Neural cell (in vitro differentiated cells): ENCODE data around the gene ZBTB44. TPM values are rescaled to one million over a fixed set of nuclear protein-coding genes. Genes with fewer than 3 reads are reported as not detected.
"Not testable (repeated sequence)": the region's sequence is repeated elsewhere in the genome, so short reads cannot be mapped to it uniquely, and the experiment has no call there.

Source experiments
- H2AFZ ChIP-seq: fragments of 200-600, 300-800 bp; sonication (generic), shearing (Covaris generic); 2 replicates; pipeline ENCODE4 v1.6.0; 2014; ENCODE audit warnings: low read depth, mild to moderate bottlenecking, antibody characterized with exemption, low read length, moderate library complexity
- H3F3A ChIP-seq: fragments of 200-600 bp; shearing (Covaris generic); 2 replicates; pipeline ENCODE4 v1.6.1; 2016; ENCODE audit warnings: mild to moderate bottlenecking, moderate library complexity, mixed read lengths, antibody characterized with exemption, low read length; ENCODE audit not compliant: insufficient read depth, poor library complexity, severe bottlenecking
- H3K27ac ChIP-seq: fragments of 200-600, 300-800 bp; sonication (generic), shearing (Covaris generic); 2 replicates; pipeline ENCODE4 v1.5.1; 2014; ENCODE audit warnings: mild to moderate bottlenecking, low read length, moderate library complexity
- H3K27me3 ChIP-seq: fragments of 300-800, 200-600 bp; sonication (generic), shearing (Covaris generic); 2 replicates; pipeline ENCODE4 v1.6.0; 2014; ENCODE audit warnings: mild to moderate bottlenecking, low read depth, low read length, moderate library complexity; ENCODE audit not compliant: insufficient read depth
- H3K36me3 ChIP-seq: fragments of 300-800, 200-600 bp; sonication (generic), shearing (Covaris generic); 2 replicates; pipeline ENCODE4 v1.5.1; 2014; ENCODE audit warnings: mild to moderate bottlenecking, antibody characterized with exemption, low read length, moderate library complexity; ENCODE audit not compliant: insufficient read depth
- H3K4me2 ChIP-seq: fragments of 300-800, 200-600 bp; sonication (generic), shearing (Covaris generic); 2 replicates; pipeline ENCODE4 v1.6.0; 2014; ENCODE audit warnings: mild to moderate bottlenecking, low read length
- H3K4me3 ChIP-seq: fragments of 300-800, 200-600 bp; sonication (generic), shearing (Covaris generic); 2 replicates; pipeline ENCODE4 v1.5.1; 2014; ENCODE audit warnings: mild to moderate bottlenecking, low read length, moderate library complexity
- H3K79me2 ChIP-seq: fragments of 200-600 bp; shearing (Covaris generic); replicated peaks from 2 replicates; pipeline ENCODE4 v1.6.0; 2014; ENCODE audit warnings: mild to moderate bottlenecking, low read length, moderate library complexity; ENCODE audit not compliant: insufficient read depth
- H3K9ac ChIP-seq: fragments of 300-800, 200-600 bp; sonication (generic), shearing (Covaris generic); 2 replicates; pipeline ENCODE4 v1.6.1; 2016; ENCODE audit warnings: mild to moderate bottlenecking, low read length, mixed read lengths
- H3K9me2 ChIP-seq: fragments of 200-600 bp; shearing (Covaris generic); 2 replicates; pipeline ENCODE4 v1.6.1; 2016; ENCODE audit warnings: mild to moderate bottlenecking, low read length, mixed read lengths; ENCODE audit not compliant: insufficient read depth
- H3K9me3 ChIP-seq: fragments of 200-600, 300-800 bp; sonication (generic), shearing (Covaris generic); 2 replicates; pipeline ENCODE4 v1.6.1; 2016; ENCODE audit warnings: mild to moderate bottlenecking, mixed run types, low read length, moderate library complexity, mixed read lengths
- H4K20me1 ChIP-seq: fragments of 200-600 bp; shearing (Covaris generic); 2 replicates; pipeline ENCODE4 v1.6.1; 2016; ENCODE audit warnings: mild to moderate bottlenecking, mixed run types; ENCODE audit not compliant: insufficient read depth
- CTCF ChIP-seq: fragments of 450-650 bp; IDR thresholded peaks from 2 replicates; pipeline ENCODE4 v1.5.1; 2014; ENCODE audit warnings: antibody characterized with exemption, mild to moderate bottlenecking, moderate library complexity; ENCODE audit not compliant: poor library complexity, severe bottlenecking
- EP300 ChIP-seq: fragments of 450-650 bp; conservative IDR thresholded peaks from 2 replicates; pipeline ENCODE4 v1.6.1; 2014; ENCODE audit warnings: antibody characterized with exemption, mild to moderate bottlenecking, moderate library complexity; ENCODE audit not compliant: poor library complexity, severe bottlenecking
- EZH2 ChIP-seq: fragments of 200-600, 300-800 bp; shearing (Covaris generic), sonication (generic); IDR thresholded peaks from 2 replicates; pipeline ENCODE4 v1.6.1; 2014; ENCODE audit warnings: antibody characterized with exemption, low read length, borderline replicate concordance, mild to moderate bottlenecking; ENCODE audit not compliant: insufficient read depth, poor library complexity, severe bottlenecking
- MXI1 ChIP-seq: fragments of 450-650 bp; conservative IDR thresholded peaks from 2 replicates; pipeline ENCODE4 v1.6.1; 2014; ENCODE audit warnings: antibody characterized with exemption, mild to moderate bottlenecking; ENCODE audit not compliant: poor library complexity, severe bottlenecking
- RAD21 ChIP-seq: fragments of 450-650 bp; conservative IDR thresholded peaks from 2 replicates; pipeline ENCODE4 v1.6.1; 2014; ENCODE audit warnings: antibody characterized with exemption, mild to moderate bottlenecking, moderate library complexity
- TAF1 ChIP-seq: IDR thresholded peaks from 2 replicates; pipeline ENCODE4 v1.6.1; 2012; ENCODE audit warnings: low read depth
- polyA plus RNA-seq: library from polyadenylated mRNA; depleted of rRNA; stranded (reverse); fragments of >200 nt; gene quantifications from 2 replicates; pipeline ENCODE4 v1.2.3, GENCODE V29; 2014
- TF ChIP-seq, protein P1 (sequence below): IDR thresholded peaks from 2 replicates; pipeline ENCODE4 v1.6.1; 2012; ENCODE audit warnings: borderline replicate concordance

The ZBTB44 gene
- polyA plus RNA-seq, 1 donor from 2014 or later: 23.3 TPM

DNA sequence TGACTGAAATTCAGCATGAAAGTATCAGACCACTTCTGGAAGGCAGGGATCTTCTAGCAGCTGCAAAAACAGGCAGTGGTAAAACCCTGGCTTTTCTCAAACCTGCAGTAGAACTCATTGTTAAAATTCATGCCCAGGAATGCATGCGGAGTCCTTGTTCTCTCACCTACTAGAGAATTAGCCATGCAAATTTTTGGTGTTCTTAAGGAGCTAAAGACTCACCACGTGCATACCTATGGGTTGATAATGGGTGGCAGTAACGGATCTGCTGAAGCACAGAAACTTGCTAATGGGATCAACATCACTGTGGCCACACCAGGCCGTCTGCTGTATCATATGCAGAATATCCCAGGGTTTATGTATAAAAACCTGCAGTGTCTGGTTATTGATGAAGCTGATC, 19.1 kb downstream of the ZBTB44 start:
- TF ChIP-seq, protein P1, sequence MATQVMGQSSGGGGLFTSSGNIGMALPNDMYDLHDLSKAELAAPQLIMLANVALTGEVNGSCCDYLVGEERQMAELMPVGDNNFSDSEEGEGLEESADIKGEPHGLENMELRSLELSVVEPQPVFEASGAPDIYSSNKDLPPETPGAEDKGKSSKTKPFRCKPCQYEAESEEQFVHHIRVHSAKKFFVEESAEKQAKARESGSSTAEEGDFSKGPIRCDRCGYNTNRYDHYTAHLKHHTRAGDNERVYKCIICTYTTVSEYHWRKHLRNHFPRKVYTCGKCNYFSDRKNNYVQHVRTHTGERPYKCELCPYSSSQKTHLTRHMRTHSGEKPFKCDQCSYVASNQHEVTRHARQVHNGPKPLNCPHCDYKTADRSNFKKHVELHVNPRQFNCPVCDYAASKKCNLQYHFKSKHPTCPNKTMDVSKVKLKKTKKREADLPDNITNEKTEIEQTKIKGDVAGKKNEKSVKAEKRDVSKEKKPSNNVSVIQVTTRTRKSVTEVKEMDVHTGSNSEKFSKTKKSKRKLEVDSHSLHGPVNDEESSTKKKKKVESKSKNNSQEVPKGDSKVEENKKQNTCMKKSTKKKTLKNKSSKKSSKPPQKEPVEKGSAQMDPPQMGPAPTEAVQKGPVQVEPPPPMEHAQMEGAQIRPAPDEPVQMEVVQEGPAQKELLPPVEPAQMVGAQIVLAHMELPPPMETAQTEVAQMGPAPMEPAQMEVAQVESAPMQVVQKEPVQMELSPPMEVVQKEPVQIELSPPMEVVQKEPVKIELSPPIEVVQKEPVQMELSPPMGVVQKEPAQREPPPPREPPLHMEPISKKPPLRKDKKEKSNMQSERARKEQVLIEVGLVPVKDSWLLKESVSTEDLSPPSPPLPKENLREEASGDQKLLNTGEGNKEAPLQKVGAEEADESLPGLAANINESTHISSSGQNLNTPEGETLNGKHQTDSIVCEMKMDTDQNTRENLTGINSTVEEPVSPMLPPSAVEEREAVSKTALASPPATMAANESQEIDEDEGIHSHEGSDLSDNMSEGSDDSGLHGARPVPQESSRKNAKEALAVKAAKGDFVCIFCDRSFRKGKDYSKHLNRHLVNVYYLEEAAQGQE: no peak
- TF ChIP-seq TAF1 (no peak), EZH2 (no peak), RAD21 (no peak), EP300 (no peak), MXI1 (no peak)
- H3K9ac ChIP-seq: no peak overlapping the region
- peaks cover 16% of the 10 kb centered on the region for H3K79me2 ChIP-seq
- no peaks in the 10 kb centered on the region for H3K9me2 ChIP-seq
- H2AFZ ChIP-seq: no peak overlapping the region
- no peak overlapping the region for H3K4me2 ChIP-seq
- H3F3A ChIP-seq: no peaks in the 10 kb centered on the region
- H3K27ac ChIP-seq: no peak overlapping the region
- H3K36me3 ChIP-seq: no peaks in the 10 kb centered on the region
- H3K4me3 ChIP-seq: no peak overlapping the region
- no peaks in the 10 kb centered on the region for H3K9me3 ChIP-seq
- no peaks in the 10 kb centered on the region for H4K20me1 ChIP-seq
- no peaks in the 10 kb centered on the region for H3K27me3 ChIP-seq

DNA sequence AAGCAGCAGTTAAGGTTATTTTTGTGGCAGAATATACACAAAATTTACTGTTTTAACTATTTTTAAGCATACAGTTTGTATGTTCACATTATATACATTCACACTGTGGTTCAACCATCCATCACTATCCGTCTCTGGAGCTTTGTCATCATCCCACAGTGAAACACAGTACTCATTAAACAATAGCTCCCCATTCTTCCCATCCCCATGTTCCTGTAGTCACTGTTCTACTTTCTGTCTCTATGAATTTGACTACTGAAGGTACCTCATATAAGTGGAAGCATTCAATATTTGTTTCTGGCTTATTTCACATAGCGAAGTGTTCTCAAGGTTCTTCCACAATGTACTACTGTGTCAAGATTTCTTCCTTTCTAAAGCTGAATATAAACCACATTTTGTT, 32.6 kb downstream of the ZBTB44 start:
- Histone ChIP-seq H2AFZ (no peak overlapping the region), H3K27ac (no peak overlapping the region), H3K36me3 (no peaks in the 10 kb centered on the region), H4K20me1 (no peaks in the 10 kb centered on the region), H3K4me2 (no peak overlapping the region), H3K9ac (no peak overlapping the region), H3K9me3 (no peaks in the 10 kb centered on the region), H3K9me2 (no peaks in the 10 kb centered on the region), H3K27me3 (no peaks in the 10 kb centered on the region), H3F3A (no peaks in the 10 kb centered on the region), H3K4me3 (no peak overlapping the region), H3K79me2 (peaks cover 1% of the 10 kb centered on the region)
- no peak for TF ChIP-seq CTCF

- not testable (repeated sequence) for H3K36me3 ChIP-seq, H3F3A ChIP-seq, H3K27ac ChIP-seq, H4K20me1 ChIP-seq, H3K4me2 ChIP-seq, H3K9me3 ChIP-seq, H3K79me2 ChIP-seq, H3K9ac ChIP-seq, H2AFZ ChIP-seq, H3K27me3 ChIP-seq, H3K4me3 ChIP-seq, H3K9me2 ChIP-seq
Observed at GRCh38 chr11:130281341-130281740, 33.4 kb downstream of the ZBTB44 start.
